Psoas muscle (tissue), 8 donors: ENCODE data around the gene RPL37. TPM values are rescaled to one million over a fixed set of nuclear protein-coding genes. Genes with fewer than 3 reads are reported as not detected.

Source experiments
- ATAC-seq, 4 donors: fragments of 200-7000 bp; cut with Tn5 transposase; one replicate each; pipeline ENCODE4 v1.9.1; 2020; ENCODE audit warnings: moderate library complexity in 3 of 4, mild to moderate bottlenecking in 2 of 4
- DNase-seq, 2 donors: peaks; one replicate each; pipeline ENCODE4 v3.0.0-alpha.2; 2020
- H3K27ac ChIP-seq: fragments of 200-600 bp; one replicate; pipeline ENCODE4 v1.8.0; 2022
- H3K27me3 ChIP-seq, 3 donors: fragments of 200-600 bp in 1 of 3; one replicate each; pipeline versions ENCODE4 v1.6.1 to v1.8.0; 2013 to 2022; ENCODE audit warnings: low read length in 2 of 3, mild to moderate bottlenecking in 2 of 3, moderate library complexity in 1 of 3; ENCODE audit not compliant: insufficient read depth in 3 of 3
- H3K36me3 ChIP-seq, 2 donors: fragments of 200-600 bp in 1 of 2; one replicate each; pipeline versions ENCODE4 v1.6.1 to v1.8.0; 2013 to 2022; ENCODE audit warnings: low read depth in 1 of 2, mild to moderate bottlenecking in 1 of 2, moderate library complexity in 1 of 2; ENCODE audit not compliant: insufficient read depth in 1 of 2
- H3K4me1 ChIP-seq: fragments of 200-600 bp; one replicate; pipeline ENCODE4 v1.8.0; 2022
- H3K4me3 ChIP-seq: fragments of 200-600 bp; one replicate; pipeline ENCODE4 v1.8.0; 2022; ENCODE audit warnings: mild to moderate bottlenecking
- H3K9me3 ChIP-seq: fragments of 200-600 bp; one replicate; pipeline ENCODE4 v1.8.0; 2022
- WGBS, 3 donors: extraction: QIAGEN DNeasy Blood & Tissue Kit; methylation state at CpG; one replicate each; pipeline versions ENCODE4 v1.1.6 to v1.1.7; 2013; 5-methylcytosine and 5-hydroxymethylcytosine counted together
- intact Hi-C, 2 donors: fragments of 100-400 bp; cut with DNase I; formaldehyde crosslinking; loops; one replicate each; pipeline versions ENCODE4 v1.11.0 to v1.14.2; 2022
- polyA plus RNA-seq, 3 donors: library from polyadenylated mRNA; stranded (reverse); fragments of 200-250 nt; gene quantifications; one replicate each; pipeline ENCODE4 v1.2.3, GENCODE V29; 2013
- total RNA-seq, 4 donors: library from RNA; stranded (reverse); fragmentation: NEBNext Ultra II Directional in 2 of 4; extraction: Animal tissue kit (Norgen Biotek cat#: 25700) in 2 of 4; gene quantifications; one replicate each; pipeline versions ENCODE4 v1.2.1 to v1.2.4, GENCODE V29; 2021 to 2023
- TF ChIP-seq, protein P1 (sequence below): fragments of 200-600 bp; IDR thresholded peaks from one replicate; pipeline ENCODE4 v1.8.0; 2022; ENCODE audit warnings: antibody characterized with exemption
- donor health status: healthy with polysubstance abuse.
- donor health status: DM: no; HTN: no; CAD: no; lungs with moderate emphysema.
- donor health status: Bipolar disorder and iron deficiency.
- donor health status: healthy.
- donor health status: DM: yes; HTN: yes; CAD: no.
- donor health status: DM: no; HTN: no; CAD: no.
- donor health status: DM: no; HTN: no; CAD: no.
- donor health status: DM: yes; HTN: yes; CAD: no.

Gene RPL37
- total and polyA plus RNA-seq, 7 donors, result 737 to 2,293 (median 991) TPM

DNA sequence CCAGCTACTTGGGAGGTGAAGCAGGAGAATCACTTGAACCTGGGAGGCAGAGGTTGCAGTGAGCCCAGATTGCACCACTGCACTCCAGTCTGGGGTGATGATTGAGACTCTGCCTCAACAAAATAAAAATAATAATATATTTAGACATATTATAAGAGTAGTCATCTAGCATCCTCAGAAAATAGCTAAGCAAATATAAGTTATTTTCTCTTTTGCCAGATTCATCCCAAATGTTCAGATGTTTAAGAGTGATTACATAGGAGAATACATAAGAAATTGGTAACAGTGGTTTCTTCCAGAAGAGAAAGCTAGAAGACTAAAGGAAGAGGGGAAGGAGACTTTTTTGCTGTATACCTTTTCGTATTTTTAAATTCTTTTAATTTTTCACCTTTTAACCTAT, 56.9 kb downstream of the RPL37 start:
- no peak for ATAC-seq
- 88 to 100% (median 97%) methylated on average over 1 of the region's 1 CpG for WGBS, 3 donors

DNA sequence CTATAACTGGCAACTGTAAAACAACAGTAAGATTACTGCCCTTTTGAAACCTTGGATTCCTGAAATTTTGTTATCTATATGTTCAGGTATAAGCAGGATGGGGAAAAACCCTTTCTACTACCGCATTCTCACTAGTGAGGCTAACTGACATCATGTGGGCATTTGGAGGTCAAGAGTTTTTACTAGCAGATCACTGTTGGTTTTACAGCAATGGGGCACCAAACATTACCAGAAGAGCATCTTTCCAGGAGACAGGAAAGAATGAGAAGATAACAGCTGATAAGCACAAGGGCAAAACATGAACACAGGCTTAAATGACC, 58.4 kb downstream of the RPL37 start:
- intact Hi-C loops, result no loop called here
- Histone ChIP-seq H3K27ac (no peak overlapping the region), H3K36me3 (peaks cover 0 to 44% of the 10 kb centered on the region in 2 donors), H3K9me3 (no peaks in the 10 kb centered on the region), H3K27me3 (no peaks in the 10 kb centered on the region), H3K4me1 (peaks cover 11% of the 10 kb centered on the region), H3K4me3 (no peak overlapping the region)
- ATAC-seq (no peak), DNase-seq (no peak)
- TF ChIP-seq, protein P1, sequence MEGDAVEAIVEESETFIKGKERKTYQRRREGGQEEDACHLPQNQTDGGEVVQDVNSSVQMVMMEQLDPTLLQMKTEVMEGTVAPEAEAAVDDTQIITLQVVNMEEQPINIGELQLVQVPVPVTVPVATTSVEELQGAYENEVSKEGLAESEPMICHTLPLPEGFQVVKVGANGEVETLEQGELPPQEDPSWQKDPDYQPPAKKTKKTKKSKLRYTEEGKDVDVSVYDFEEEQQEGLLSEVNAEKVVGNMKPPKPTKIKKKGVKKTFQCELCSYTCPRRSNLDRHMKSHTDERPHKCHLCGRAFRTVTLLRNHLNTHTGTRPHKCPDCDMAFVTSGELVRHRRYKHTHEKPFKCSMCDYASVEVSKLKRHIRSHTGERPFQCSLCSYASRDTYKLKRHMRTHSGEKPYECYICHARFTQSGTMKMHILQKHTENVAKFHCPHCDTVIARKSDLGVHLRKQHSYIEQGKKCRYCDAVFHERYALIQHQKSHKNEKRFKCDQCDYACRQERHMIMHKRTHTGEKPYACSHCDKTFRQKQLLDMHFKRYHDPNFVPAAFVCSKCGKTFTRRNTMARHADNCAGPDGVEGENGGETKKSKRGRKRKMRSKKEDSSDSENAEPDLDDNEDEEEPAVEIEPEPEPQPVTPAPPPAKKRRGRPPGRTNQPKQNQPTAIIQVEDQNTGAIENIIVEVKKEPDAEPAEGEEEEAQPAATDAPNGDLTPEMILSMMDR, result no peak
- 93 to 100% (median 98%) methylated on average over 1 of the region's 1 CpG for WGBS, 3 donors

More for the DNA sequence above, 56.9 kb downstream of the RPL37 start:
- DNase-seq, result no peak
- no peaks in the 10 kb centered on the region for H3K27me3 ChIP-seq
- H3K4me1 ChIP-seq, result peaks cover 22% of the 10 kb centered on the region
- H3K27ac ChIP-seq, result no peak overlapping the region
- TF ChIP-seq, protein P1, result no peak
- H3K4me3 ChIP-seq, result no peak overlapping the region
- intact Hi-C loops, result no loop called here
- H3K9me3 ChIP-seq, result no peaks in the 10 kb centered on the region
- peaks cover 0 to 41% of the 10 kb centered on the region in 2 donors for H3K36me3 ChIP-seq

DNA sequence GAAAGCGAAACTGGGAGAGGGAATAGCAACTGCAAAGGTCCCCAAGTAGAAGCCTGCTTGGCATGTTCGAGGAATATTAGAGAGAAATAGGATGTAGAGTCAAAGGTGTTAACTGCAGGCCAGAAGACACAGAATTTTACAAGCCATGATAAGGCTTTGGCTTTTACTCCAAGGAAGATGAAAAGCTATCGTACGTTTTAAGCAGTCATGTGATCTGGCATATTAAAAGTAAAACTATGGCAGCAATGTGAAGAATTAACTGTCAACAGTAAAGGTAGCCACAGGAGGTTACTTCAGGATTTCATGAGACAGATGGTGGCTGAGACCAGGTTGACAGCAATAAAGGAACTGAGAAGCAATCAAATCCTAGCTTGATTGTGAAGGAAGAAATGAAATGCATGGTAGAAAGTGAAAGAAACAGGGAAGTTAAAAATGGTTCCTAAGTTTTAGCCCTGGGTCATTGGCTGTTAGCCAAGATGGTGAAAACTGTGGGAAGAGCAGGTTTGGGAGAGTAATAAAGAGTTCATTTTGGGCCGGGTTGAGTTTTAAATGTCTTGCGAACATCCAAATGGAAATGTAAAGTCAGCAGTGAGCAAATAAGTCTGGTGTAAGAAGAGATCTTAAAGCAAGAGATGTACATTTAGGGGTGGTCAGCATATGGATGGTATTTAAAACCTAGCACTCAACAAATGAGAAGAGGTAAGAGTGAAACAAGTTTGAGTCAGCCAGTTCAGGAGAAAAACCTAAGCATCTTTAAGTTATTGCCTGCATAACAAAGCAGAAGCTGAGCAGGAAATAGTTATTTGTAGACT, 59.0 kb downstream of the RPL37 start:
- ATAC-seq (no peak), DNase-seq (no peak)
- intact Hi-C loops, result no loop called here
- no peaks in the 10 kb centered on the region for H3K27me3 ChIP-seq
- H3K27ac ChIP-seq, result no peak overlapping the region
- H3K4me1 ChIP-seq, result peaks cover 5% of the 10 kb centered on the region
- H3K9me3 ChIP-seq, result no peaks in the 10 kb centered on the region
- no peak overlapping the region for H3K4me3 ChIP-seq
- TF ChIP-seq, protein P1, result no peak
- H3K36me3 ChIP-seq, result peaks cover 2 to 49% of the 10 kb centered on the region in 2 donors
- WGBS, 3 donors, result 65 to 68% (median 66%) methylated on average over 6 of the region's 6 CpGs

Other genes starting within 250 kb of the RPL37 start
- 1 to 10 TPM; 4.8 to 8.3 (median 5.8) TPM for gene PTGER4, start 155.3 kb downstream of the RPL37 start, total RNA-seq
- 1 to 10 TPM; 1.7 to 1.8 (median 1.8) TPM for gene PTGER4, start 155.3 kb downstream of the RPL37 start, polyA plus RNA-seq
- gene TTC33, start 79.3 kb downstream of the RPL37 start, total RNA-seq, result 10 to 100 TPM; 19.7 to 38.5 (median 27.0) TPM
- gene TTC33, start 79.3 kb downstream of the RPL37 start, polyA plus RNA-seq, result 10 to 100 TPM; 11.0 to 31.5 (median 11.3) TPM
- 10 to 100 TPM; 28.1 to 36.8 (median 33.8) TPM for gene PRKAA1, start 36.8 kb downstream of the RPL37 start, total RNA-seq
- 10 to 100 TPM in 2 of 3 donors, 1 to 10 TPM in 1; 9.6 to 14.2 (median 10.3) TPM for gene PRKAA1, start 36.8 kb downstream of the RPL37 start, polyA plus RNA-seq
- gene CARD6, start 6.1 kb upstream of the RPL37 start, total RNA-seq, result 1 to 10 TPM; 3.0 to 4.1 (median 3.8) TPM
- gene CARD6, start 6.1 kb upstream of the RPL37 start, polyA plus RNA-seq, result 1 to 10 TPM; 1.1 to 2.9 (median 1.2) TPM
- gene C7, start 74.3 kb upstream of the RPL37 start, total RNA-seq, result 10 to 100 TPM in 1 of 4 donors, 1 to 10 TPM in 3; 1.5 to 33.0 (median 6.9) TPM
- 1 to 10 TPM; 1.2 to 5.1 (median 3.8) TPM for gene C7, start 74.3 kb upstream of the RPL37 start, polyA plus RNA-seq
- gene MROH2B, start 236.1 kb upstream of the RPL37 start, total RNA-seq, result not detected
- not detected for gene MROH2B, start 236.1 kb upstream of the RPL37 start, polyA plus RNA-seq